ENCODE measurements around the gene ITGB1. TPM values are rescaled to one million over a fixed set of nuclear protein-coding genes. Genes with fewer than 3 reads are reported as not detected.

Gene ITGB1
- total and polyA plus RNA-seq, 2 of the 8 experiments (the other 6 are each of a cell fraction or from before 2014, with no cell fraction given): 82.7 to 321 TPM

DNA sequence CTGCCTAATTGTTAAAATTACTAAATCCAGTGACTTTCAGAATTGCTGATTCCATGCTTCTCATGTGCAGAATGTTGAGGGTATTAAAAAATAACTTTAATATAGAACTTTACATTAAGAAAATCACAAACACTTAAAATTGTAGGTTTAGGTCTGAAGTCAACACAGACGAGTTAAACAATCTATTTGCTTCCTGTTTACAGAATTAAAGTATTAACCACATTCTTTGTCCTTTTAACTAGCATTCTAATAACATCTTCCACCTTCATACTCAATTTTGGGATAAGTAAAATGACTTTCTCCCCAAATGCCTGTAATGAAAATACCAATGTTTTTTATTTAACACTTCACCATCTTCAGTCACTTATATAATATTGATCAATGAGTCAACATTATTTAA, 2.2 kb downstream of the ITGB1 start (continued):
- TF ChIP-seq GTF2F1 (IDR thresholded peaks at IDR 0.05; ENCODE audit: borderline replicate concordance, low read depth, low read length): no peak
- no peak for TF ChIP-seq CBX5 (IDR thresholded peaks at IDR 0.05; ENCODE audit: low read depth, low read length)
- no peak for TF ChIP-seq SP2 (IDR thresholded peaks at IDR 0.05; ENCODE audit: low read length)
- no peak for TF ChIP-seq YY1 (IDR thresholded peaks at IDR 0.05; ENCODE audit: low read depth, low read length)

Data from H1 (cell line).